Left lung (tissue), 10 donors: ENCODE measurements around the gene FAM50A. TPM values are rescaled to one million over a fixed set of nuclear protein-coding genes. Genes with fewer than 3 reads are reported as not detected.

Experiments
- ATAC-seq: fragments of 200-7000 bp; cut with Tn5 transposase; one replicate; pipeline ENCODE4 v1.9.1; 2020; ENCODE audit warnings: moderate library complexity
- DNase-seq, 4 donors: peaks; one replicate each; pipeline ENCODE4 v3.0.0-alpha.2; 2013 to 2020
- H3K27ac ChIP-seq, 2 donors: fragments of 200-600 bp; sonication (generic) in 1 of 2; one replicate each; pipeline versions ENCODE4 v1.5.0 to v1.8.0; 2020 to 2021
- H3K27me3 ChIP-seq, 2 donors: fragments of 200-600 bp; sonication (generic) in 1 of 2; one replicate each; pipeline versions ENCODE4 v1.5.0 to v1.8.0; 2020 to 2021
- H3K36me3 ChIP-seq, 2 donors: fragments of 200-600 bp; sonication (generic) in 1 of 2; one replicate each; pipeline versions ENCODE4 v1.5.0 to v1.8.0; 2020 to 2021
- H3K4me1 ChIP-seq, 2 donors: fragments of 200-600 bp; one replicate each; pipeline ENCODE4 v1.8.0; 2021
- H3K4me3 ChIP-seq, 2 donors: fragments of 200-600 bp; sonication (generic) in 1 of 2; one replicate each; pipeline versions ENCODE4 v1.5.0 to v1.8.0; 2020 to 2021; ENCODE audit warnings: mild to moderate bottlenecking in 1 of 2
- H3K9me3 ChIP-seq, 2 donors: fragments of 200-600 bp; sonication (generic) in 1 of 2; one replicate each; pipeline versions ENCODE4 v1.5.0 to v1.8.0; 2020 to 2021
- CTCF ChIP-seq, 2 donors: fragments of 200-600 bp; sonication (generic) in 1 of 2; IDR thresholded peaks; one replicate each; pipeline versions ENCODE4 v1.5.0 to v1.8.0; 2021; ENCODE audit warnings: antibody characterized with exemption in 2 of 2
- intact Hi-C, 2 donors: fragments of 100-400 bp; cut with DNase I; formaldehyde crosslinking; loops; one replicate each; pipeline versions ENCODE4 v1.11.2 to v1.14.2; 2022
- polyA plus RNA-seq, 6 donors: library from polyadenylated mRNA; unstranded; fragments of 120-200 nt; gene quantifications; one replicate each; pipeline ENCODE4 v1.2.1, GENCODE V29; 2013; ENCODE audit not compliant: insufficient read length in 6 of 6
- total RNA-seq, 2 donors: library from RNA; stranded (reverse); fragmentation: NEBNext Ultra II Directional; extraction: Animal tissue kit (Norgen Biotek cat#: 25700); gene quantifications; one replicate each; pipeline ENCODE4 v1.2.1, GENCODE V29; 2021
- donor health status: DM: no; HTN: yes; CAD: no.
- donor health status: DM: no; HTN: no; CAD: no.

FAM50A gene
- total and polyA plus RNA-seq, 8 donors = 43.1 to 82.1 (median 49.1) TPM

GRCh38 chrX:154401045-154401799 lies 42.7 kb upstream of the FAM50A start:
- no peaks in the 10 kb centered on the region for H3K27me3 ChIP-seq
- intact Hi-C loops = no loop called here

GRCh38 chrX:154401918-154402621 lies 41.9 kb upstream of the FAM50A start:
- peaks cover 0 to 54% of the 10 kb centered on the region in 2 donors for H3K36me3 ChIP-seq
- no peak for TF ChIP-seq CTCF (IDR thresholded peaks at IDR 0.05)
- ATAC-seq = no peak
- no peak overlapping the region for H3K27ac ChIP-seq
- DNase-seq = no peak
- no peak overlapping the region for H3K4me3 ChIP-seq
- intact Hi-C loops = no loop called here
- no peaks in the 10 kb centered on the region for H3K27me3 ChIP-seq
- H3K4me1 ChIP-seq = peaks cover 0 to 16% of the 10 kb centered on the region in 2 donors
- no peaks in the 10 kb centered on the region for H3K9me3 ChIP-seq

More at GRCh38 chrX:154401045-154401799, 42.7 kb upstream of the FAM50A start:
- Histone ChIP-seq H3K36me3 (peaks cover 0 to 54% of the 10 kb centered on the region in 2 donors), H3K4me1 (peaks cover 0 to 14% of the 10 kb centered on the region in 2 donors), H3K9me3 (no peaks in the 10 kb centered on the region), H3K4me3 (no peak overlapping the region), H3K27ac (no peak overlapping the region)
- DNase-seq = no peak
- TF ChIP-seq CTCF (IDR thresholded peaks at IDR 0.05) = no peak
- no peak for ATAC-seq

- no peak for ATAC-seq
Observed at GRCh38 chrX:154402622-154403127, 41.3 kb upstream of the FAM50A start.

GRCh38 chrX:154403192-154403591 lies 40.7 kb upstream of the FAM50A start:
- Histone ChIP-seq H3K27me3 (no peaks in the 10 kb centered on the region), H3K4me1 (peaks cover 0 to 26% of the 10 kb centered on the region in 2 donors), H3K4me3 (no peak overlapping the region), H3K9me3 (no peaks in the 10 kb centered on the region), H3K27ac (no peak overlapping the region), H3K36me3 (peaks cover 0 to 54% of the 10 kb centered on the region in 2 donors)
- TF ChIP-seq CTCF (IDR thresholded peaks at IDR 0.05) = no peak
- ATAC-seq (no peak), DNase-seq (no peak)
- intact Hi-C loops = no loop called here

More at GRCh38 chrX:154402622-154403127, 41.3 kb upstream of the FAM50A start:
- Histone ChIP-seq H3K4me1 (peaks cover 0 to 21% of the 10 kb centered on the region in 2 donors), H3K27ac (no peak overlapping the region), H3K9me3 (no peaks in the 10 kb centered on the region), H3K36me3 (peaks cover 0 to 54% of the 10 kb centered on the region in 2 donors), H3K27me3 (no peaks in the 10 kb centered on the region), H3K4me3 (no peak overlapping the region)
- DNase-seq = no peak
- TF ChIP-seq CTCF (IDR thresholded peaks at IDR 0.05) = no peak
- intact Hi-C loops = no loop called here

- TF ChIP-seq CTCF (IDR thresholded peaks at IDR 0.05) = no peak
- peaks cover 0 to 54% of the 10 kb centered on the region in 2 donors for H3K36me3 ChIP-seq
- no peak overlapping the region for H3K4me3 ChIP-seq
- no peak for DNase-seq
- no peaks in the 10 kb centered on the region for H3K27me3 ChIP-seq
- peaks cover 0 to 30% of the 10 kb centered on the region in 2 donors for H3K4me1 ChIP-seq
- H3K27ac ChIP-seq = no peak overlapping the region
- no peaks in the 10 kb centered on the region for H3K9me3 ChIP-seq
- no peak for ATAC-seq
- intact Hi-C loops = no loop called here
Observed at GRCh38 chrX:154403858-154404257, 40.1 kb upstream of the FAM50A start.
